ENCODE measurements around the gene FNBP1L. TPM values are rescaled to one million over a fixed set of nuclear protein-coding genes. Genes with fewer than 3 reads are reported as not detected.

FNBP1L gene
- total and polyA plus RNA-seq, 2 donors (not counting 1 experiment from before 2014, with no cell fraction given): 0.86 to 5.4 TPM

GRCh38 chr1:93437976-93438605, 9.8 kb upstream of the FNBP1L start:
- CTCF ChIA-PET: interaction anchor here (0.9 to 2.1 kb wide), 10 partner anchors 9 to 1367 kb away, joined by 3 to 24 read pairs (median 5); partner anchors contain the start of gene FNBP1L
- WGBS (ENCODE audit: insufficient coverage): 40% methylated on average over 1 of the region's 4 CpGs
- no peak overlapping the region for H2AFZ ChIP-seq (ENCODE audit: insufficient read depth, low read depth, low read length, poor library complexity, severe bottlenecking)

More at GRCh38 chr1:93437976-93438605, 9.8 kb upstream of the FNBP1L start:
- H3K4me2 ChIP-seq (replicated peaks; ENCODE audit: low read depth, low read length, poor library complexity, severe bottlenecking): no peak overlapping the region
- Mint-ChIP-seq H3K4me3 (no peak overlapping the region), H3K27me3 (peaks cover 15% of the 10 kb centered on the region), H3K9me3 (ENCODE audit: insufficient read depth) (no peaks in the 10 kb centered on the region), H3K27ac (no peak overlapping the region), H3K4me1 (no peaks in the 10 kb centered on the region)
- H3K4me3 ChIP-seq (ENCODE audit: control extremely low read depth in 1 of 5, extremely low read depth in 1 of 5, insufficient read depth in 1 of 5, low read depth in 2 of 5, low read length in 4 of 5): no peak overlapping the region
- no peaks in the 10 kb centered on the region for H4K20me1 ChIP-seq (ENCODE audit: control insufficient read depth, insufficient read depth, low read length, poor library complexity, severe bottlenecking)
- ATAC-seq (ENCODE audit: low read depth) (peak; percentile 64), DNase-seq (peak; percentile 67)
- POLR2A ChIA-PET: no interaction called here
- H3K9me3 ChIP-seq (ENCODE audit: control extremely low read depth in 1 of 3, control insufficient read depth in 2 of 3, insufficient read depth in 1 of 3, low read length in 2 of 3): peaks cover 0 to 3% (median 0%) of the 10 kb centered on the region in 3 donors
- peaks cover 0 to 10% (median 0%) of the 10 kb centered on the region in 4 experiments for H3K27me3 ChIP-seq (replicated peaks in 1 of 4; ENCODE audit: control extremely low read depth in 1 of 4, control insufficient read depth in 3 of 4, insufficient read depth in 4 of 4, low read length in 3 of 4)
- no peak overlapping the region for H3K9ac ChIP-seq (ENCODE audit: low read length)
- H3K27ac ChIP-seq (ENCODE audit: low read length in 2 of 2): no peak overlapping the region
- intact Hi-C loops (cut with micrococcal nuclease): loop anchor here (1.0 to 10.0 kb wide), 4 partner anchors 189 to 437 kb away; partner anchors contain the start of gene DNTTIP2
- peak; percentile 77 for TF ChIP-seq CTCF (IDR thresholded peaks at IDR 0.05)
- TF ChIP-seq EZH2 (IDR thresholded peaks at IDR 0.05; ENCODE audit: borderline replicate concordance, insufficient read depth, low read depth, low read length, poor library complexity, severe bottlenecking): no peak
- H3K4me1 ChIP-seq (ENCODE audit: control insufficient read depth in 2 of 2, insufficient read depth in 2 of 2, low read length in 2 of 2): no peaks in the 10 kb centered on the region
- no peaks in the 10 kb centered on the region for H3K36me3 ChIP-seq (replicated peaks in 1 of 2; ENCODE audit: control extremely low read depth in 1 of 2, control insufficient read depth in 1 of 2, extremely low read depth in 1 of 2, insufficient read depth in 2 of 2, low read length in 1 of 2)
- H3K79me2 ChIP-seq (ENCODE audit: control insufficient read depth, insufficient read depth, low read length): no peaks in the 10 kb centered on the region
